ENCODE data around the gene DYRK2. TPM values are rescaled to one million over a fixed set of nuclear protein-coding genes. Genes with fewer than 3 reads are reported as not detected.

DYRK2 gene
- total and polyA plus RNA-seq, 4 donors = 1.2 to 8.8 (median 4.9) TPM

- 65% methylated on average over 6 of the region's 6 CpGs for WGBS
- H3K9ac ChIP-seq (ENCODE audit: low read depth in 1 of 2, low read length in 2 of 2) = no peak overlapping the region
- DNase-seq (ENCODE audit: low spot score) = no peak
- no peak for TF ChIP-seq HNF4G (IDR thresholded peaks at IDR 0.05)
- no peak for TF ChIP-seq ZBTB33 (IDR thresholded peaks at IDR 0.05)
- no peak for TF ChIP-seq RAD21 (IDR thresholded peaks at IDR 0.05)
- TF ChIP-seq, protein P1, sequence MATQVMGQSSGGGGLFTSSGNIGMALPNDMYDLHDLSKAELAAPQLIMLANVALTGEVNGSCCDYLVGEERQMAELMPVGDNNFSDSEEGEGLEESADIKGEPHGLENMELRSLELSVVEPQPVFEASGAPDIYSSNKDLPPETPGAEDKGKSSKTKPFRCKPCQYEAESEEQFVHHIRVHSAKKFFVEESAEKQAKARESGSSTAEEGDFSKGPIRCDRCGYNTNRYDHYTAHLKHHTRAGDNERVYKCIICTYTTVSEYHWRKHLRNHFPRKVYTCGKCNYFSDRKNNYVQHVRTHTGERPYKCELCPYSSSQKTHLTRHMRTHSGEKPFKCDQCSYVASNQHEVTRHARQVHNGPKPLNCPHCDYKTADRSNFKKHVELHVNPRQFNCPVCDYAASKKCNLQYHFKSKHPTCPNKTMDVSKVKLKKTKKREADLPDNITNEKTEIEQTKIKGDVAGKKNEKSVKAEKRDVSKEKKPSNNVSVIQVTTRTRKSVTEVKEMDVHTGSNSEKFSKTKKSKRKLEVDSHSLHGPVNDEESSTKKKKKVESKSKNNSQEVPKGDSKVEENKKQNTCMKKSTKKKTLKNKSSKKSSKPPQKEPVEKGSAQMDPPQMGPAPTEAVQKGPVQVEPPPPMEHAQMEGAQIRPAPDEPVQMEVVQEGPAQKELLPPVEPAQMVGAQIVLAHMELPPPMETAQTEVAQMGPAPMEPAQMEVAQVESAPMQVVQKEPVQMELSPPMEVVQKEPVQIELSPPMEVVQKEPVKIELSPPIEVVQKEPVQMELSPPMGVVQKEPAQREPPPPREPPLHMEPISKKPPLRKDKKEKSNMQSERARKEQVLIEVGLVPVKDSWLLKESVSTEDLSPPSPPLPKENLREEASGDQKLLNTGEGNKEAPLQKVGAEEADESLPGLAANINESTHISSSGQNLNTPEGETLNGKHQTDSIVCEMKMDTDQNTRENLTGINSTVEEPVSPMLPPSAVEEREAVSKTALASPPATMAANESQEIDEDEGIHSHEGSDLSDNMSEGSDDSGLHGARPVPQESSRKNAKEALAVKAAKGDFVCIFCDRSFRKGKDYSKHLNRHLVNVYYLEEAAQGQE (IDR thresholded peaks at IDR 0.05) = no peak
- TF ChIP-seq TAF1 (conservative IDR thresholded peaks at IDR 0.05) = no peak
- no peak for TF ChIP-seq GABPA (IDR thresholded peaks at IDR 0.05 in 1 of 2, conservative IDR thresholded peaks at IDR 0.05 in 1 of 2)
- no peak for TF ChIP-seq NR2F2 (IDR thresholded peaks at IDR 0.05)
- no peak for TF ChIP-seq FOXA2 (IDR thresholded peaks at IDR 0.05)
- no peak for TF ChIP-seq ATF3 (IDR thresholded peaks at IDR 0.05)
- no peak overlapping the region for H3K27ac ChIP-seq (ENCODE audit: low read depth in 1 of 2, low read length in 2 of 2)
- no peaks in the 10 kb centered on the region for H3K27me3 ChIP-seq (ENCODE audit: control insufficient read depth in 4 of 4, insufficient read depth in 4 of 4, low read length in 3 of 4)
- H3K4me1 ChIP-seq (ENCODE audit: control insufficient read depth in 4 of 4, insufficient read depth in 4 of 4, low read length in 3 of 4) = no peaks in the 10 kb centered on the region
- no peaks in the 10 kb centered on the region for H3K9me3 ChIP-seq (ENCODE audit: control insufficient read depth in 4 of 4, low read length in 3 of 4)
- H3K36me3 ChIP-seq (ENCODE audit: control insufficient read depth in 4 of 4, insufficient read depth in 3 of 4, low read depth in 1 of 4, low read length in 3 of 4) = no peaks in the 10 kb centered on the region
- H3K4me3 ChIP-seq (ENCODE audit: low read depth in 1 of 3, low read length in 3 of 3) = no peak overlapping the region
These were observed 57.1 kb downstream of the DYRK2 start for GRCh38 chr12:67705394-67706370.

GRCh38 chr12:67709367-67709954 is 60.9 kb downstream of the DYRK2 start:
- H3K27ac ChIP-seq (ENCODE audit: low read depth in 1 of 2, low read length in 2 of 2) = no peak overlapping the region
- H3K36me3 ChIP-seq (ENCODE audit: control insufficient read depth in 4 of 4, insufficient read depth in 3 of 4, low read depth in 1 of 4, low read length in 3 of 4) = no peaks in the 10 kb centered on the region
- no peak overlapping the region for H3K4me3 ChIP-seq (ENCODE audit: low read depth in 1 of 3, low read length in 3 of 3)
- no peak for DNase-seq (ENCODE audit: low spot score)
- no peaks in the 10 kb centered on the region for H3K9me3 ChIP-seq (ENCODE audit: control insufficient read depth in 4 of 4, low read length in 3 of 4)
- no peak overlapping the region for H3K9ac ChIP-seq (ENCODE audit: low read depth in 1 of 2, low read length in 2 of 2)
- WGBS = 91% methylated on average over 4 of the region's 4 CpGs
- no peaks in the 10 kb centered on the region for H3K27me3 ChIP-seq (ENCODE audit: control insufficient read depth in 4 of 4, insufficient read depth in 4 of 4, low read length in 3 of 4)
- no peaks in the 10 kb centered on the region for H3K4me1 ChIP-seq (ENCODE audit: control insufficient read depth in 4 of 4, insufficient read depth in 4 of 4, low read length in 3 of 4)
- TF ChIP-seq ZBTB33 (IDR thresholded peaks at IDR 0.05) (no peak), JUND (IDR thresholded peaks at IDR 0.05) (no peak), ATF3 (IDR thresholded peaks at IDR 0.05) (no peak), GABPA (IDR thresholded peaks at IDR 0.05 in 1 of 2, conservative IDR thresholded peaks at IDR 0.05 in 1 of 2) (no peak), MAX (IDR thresholded peaks at IDR 0.05) (no peak), CTCF (IDR thresholded peaks at IDR 0.05; ENCODE audit: low read depth, low read length, missing input control) (no peak), HNF4G (IDR thresholded peaks at IDR 0.05) (no peak), FOXA2 (IDR thresholded peaks at IDR 0.05) (no peak), EGR1 (IDR thresholded peaks at IDR 0.05; ENCODE audit: low read depth in 2 of 2) (no peak), HNF4A (conservative IDR thresholded peaks at IDR 0.05) (no peak)
- TF ChIP-seq, protein P1 (IDR thresholded peaks at IDR 0.05) = no peak

Measured in liver (tissue), 9 donors.